GDM1 (cell line): ENCODE data around the gene FHL5.
"Not testable (repeated sequence)": the region's sequence is repeated elsewhere in the genome, so short reads cannot be mapped to it uniquely, and the experiment has no call there.

Experiments used
- DNase-seq: peaks from one replicate; lab custom pipeline; 2025; lab: John Stamatoyannopoulos, UW

The FHL5 gene

DNA sequence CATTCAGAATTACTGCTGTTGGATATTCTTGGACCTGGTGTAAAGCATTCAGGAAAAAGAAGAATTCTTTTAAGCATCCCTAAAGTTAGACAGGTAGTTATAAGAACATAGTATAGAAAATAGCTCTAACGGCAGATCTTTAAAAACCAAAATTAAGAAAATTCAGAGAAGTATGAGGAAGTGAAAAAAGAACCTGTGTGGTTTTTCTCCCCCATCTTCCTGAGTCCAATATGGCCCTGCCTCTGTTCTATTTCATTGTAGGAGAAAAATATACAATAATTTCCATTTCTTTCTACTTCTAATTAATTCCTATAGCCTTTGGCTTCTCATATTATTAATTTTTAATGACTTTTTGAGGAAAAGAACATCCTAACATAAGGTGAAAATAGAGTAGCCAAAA lies 47.1 kb downstream of the FHL5 start:
- DNase-seq: no peak

DNA sequence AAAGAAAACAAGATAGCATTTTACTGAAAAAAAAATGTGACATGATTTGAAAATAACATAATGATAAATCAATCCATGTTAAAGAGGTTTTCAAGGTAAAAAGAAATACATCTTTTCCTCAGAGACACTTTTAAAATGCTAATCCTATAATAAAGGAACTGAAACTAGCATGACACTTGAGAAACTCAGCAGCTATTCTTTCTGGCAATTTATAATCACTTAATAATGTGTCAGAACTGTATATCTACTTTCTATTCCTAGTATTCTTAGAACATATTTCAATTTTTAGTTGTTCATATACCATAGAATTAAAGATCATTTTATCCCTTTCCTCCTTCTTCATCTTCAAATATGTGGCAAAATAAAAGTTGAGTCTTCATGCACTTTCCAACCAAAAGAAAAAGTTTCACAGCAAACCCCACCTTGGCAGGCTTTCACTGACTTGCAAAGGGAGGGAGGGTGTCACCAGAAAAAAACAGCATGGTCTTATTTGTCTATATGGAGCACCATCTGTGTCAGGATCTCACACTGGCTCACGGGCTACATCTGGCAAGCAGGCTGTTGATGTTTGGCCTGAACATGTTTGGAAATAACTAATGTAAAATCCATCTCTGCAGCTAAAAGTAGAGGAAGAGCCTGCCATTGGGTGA lies 48.5 kb downstream of the FHL5 start:
- no peak for DNase-seq

DNA sequence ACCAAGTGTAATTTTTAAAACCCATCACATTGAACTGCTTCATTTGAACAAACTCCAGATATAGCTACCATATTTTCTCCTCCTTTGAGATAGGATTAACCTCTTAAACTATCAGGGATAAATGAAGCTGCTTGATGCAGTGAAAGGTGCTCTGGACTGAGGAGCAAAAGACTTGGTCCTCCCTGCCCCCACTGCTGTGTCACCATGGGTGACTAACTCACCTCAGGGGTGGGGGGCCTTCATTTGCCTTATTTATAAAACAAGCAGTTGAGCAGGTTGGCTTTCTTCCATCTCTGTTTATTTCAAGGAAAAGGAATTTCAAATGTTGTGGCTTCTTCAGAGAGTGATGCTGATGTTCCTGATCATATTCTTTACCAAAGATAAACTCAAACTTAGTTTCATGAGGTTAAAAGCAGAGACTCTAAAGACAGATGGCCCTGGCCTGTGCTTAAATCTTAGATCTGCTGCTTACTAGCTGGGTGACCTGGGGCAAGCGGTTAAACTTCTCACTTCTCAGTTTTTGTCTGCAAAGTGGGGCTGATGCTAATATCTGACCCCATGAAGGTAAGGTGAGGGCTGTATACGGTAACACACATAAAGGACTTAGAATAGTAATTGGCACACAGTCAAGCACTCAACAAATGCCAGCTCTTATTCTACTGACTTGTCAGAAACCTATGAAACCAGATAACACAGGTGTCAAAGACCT lies 50.5 kb downstream of the FHL5 start:
- DNase-seq: no peak

DNA sequence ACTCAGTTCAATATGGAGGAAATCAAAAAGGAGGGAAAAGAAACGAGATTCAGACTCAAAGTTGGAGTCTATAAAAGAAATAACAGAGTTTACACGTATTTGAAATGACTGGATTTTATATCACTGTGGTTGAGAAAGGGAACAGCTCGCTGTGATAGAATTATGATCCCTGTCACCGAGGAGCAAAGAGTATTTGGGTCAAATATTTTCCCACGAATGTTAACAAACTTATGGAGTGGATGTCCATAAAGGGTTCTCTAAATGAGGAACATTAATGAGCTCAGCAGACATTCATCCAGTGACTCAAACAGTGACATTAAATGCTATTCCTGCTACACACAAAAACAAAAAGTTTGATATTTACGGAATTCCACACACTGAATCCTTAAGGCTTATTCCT lies 57.9 kb downstream of the FHL5 start:
- DNase-seq: no peak

GRCh38 chr6:96621983-96622382 lies 59.1 kb downstream of the FHL5 start:
- DNase-seq: no peak

DNA sequence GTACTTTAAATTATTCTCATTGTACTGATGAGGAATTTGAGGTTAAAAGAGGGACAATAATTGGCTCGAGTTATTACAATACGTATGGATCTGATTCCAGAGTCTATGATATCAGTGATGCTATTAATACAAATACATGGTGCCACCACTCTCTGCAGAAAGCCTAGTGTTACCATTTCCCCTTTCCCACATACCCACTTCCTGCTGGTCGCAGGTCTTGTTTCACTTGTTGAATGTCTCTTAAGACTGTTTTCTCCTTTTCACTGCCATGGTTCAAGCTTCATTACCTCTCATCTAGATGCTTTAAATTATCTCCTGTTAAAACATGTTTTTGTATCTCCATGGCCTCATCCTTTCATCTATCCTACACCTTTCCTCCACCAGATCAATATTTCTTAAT lies 62.0 kb downstream of the FHL5 start:
- DNase-seq: no peak

DNA sequence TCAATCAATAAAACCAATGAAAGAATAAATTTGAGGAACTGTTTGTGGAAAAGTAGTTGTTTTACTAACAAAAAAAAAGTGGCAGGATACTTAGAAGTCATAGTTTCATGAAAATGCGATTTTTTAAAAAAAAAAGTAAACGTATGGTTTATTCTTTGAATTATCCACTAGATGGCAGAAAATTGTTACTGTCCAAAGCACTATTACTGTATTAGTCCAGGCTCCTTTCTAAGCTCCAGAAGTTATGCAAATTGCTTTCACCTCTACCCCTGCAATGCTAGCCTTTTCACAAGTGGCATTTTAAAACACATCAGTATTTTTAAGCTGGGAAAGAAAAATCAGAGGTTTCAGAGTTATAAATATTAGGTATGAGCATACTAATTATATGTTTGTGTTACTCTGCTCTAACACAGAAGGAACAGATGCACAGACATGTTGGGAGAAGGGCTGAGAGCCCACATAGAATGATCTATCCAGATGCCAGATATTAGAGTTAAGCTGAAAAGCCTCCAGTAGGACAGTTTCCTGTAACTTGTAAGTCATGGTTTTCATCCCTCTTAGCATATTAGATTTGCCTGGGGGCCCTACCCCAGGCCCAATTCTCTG lies 63.9 kb downstream of the FHL5 start:
- DNase-seq: no peak

GRCh38 chr6:96631248-96631647 lies 68.3 kb downstream of the FHL5 start:
- no peak for DNase-seq

GRCh38 chr6:96637979-96638378 lies 75.1 kb downstream of the FHL5 start:
- not testable (repeated sequence) for DNase-seq

GRCh38 chr6:96645106-96645505 lies 82.2 kb downstream of the FHL5 start:
- no peak for DNase-seq

GRCh38 chr6:96649926-96650325 lies 87.0 kb downstream of the FHL5 start:
- no peak for DNase-seq

- no peak for DNase-seq
These were observed 88.9 kb downstream of the FHL5 start for GRCh38 chr6:96651816-96652215.

- no peak for DNase-seq
These were observed 89.6 kb downstream of the FHL5 start for GRCh38 chr6:96652552-96652951.

DNA sequence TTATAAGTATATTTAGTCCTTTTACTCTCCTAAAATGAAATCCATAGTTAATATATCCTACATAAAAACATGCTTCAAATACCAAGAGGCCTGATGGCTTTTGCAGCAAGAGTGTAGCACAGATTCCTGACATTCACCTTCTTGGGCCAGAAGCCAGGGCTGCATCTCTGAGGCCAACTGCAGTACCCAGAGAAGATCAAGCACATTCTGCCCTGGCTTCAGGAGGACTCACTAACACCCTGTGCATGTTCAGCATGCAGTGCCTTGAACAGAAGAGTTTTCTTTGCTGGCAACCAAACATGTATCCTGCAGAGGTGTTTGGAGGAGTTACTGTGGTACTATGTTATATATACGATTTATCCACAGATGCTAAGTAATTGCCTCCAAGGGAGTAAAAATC lies 90.3 kb downstream of the FHL5 start:
- DNase-seq: no peak

DNA sequence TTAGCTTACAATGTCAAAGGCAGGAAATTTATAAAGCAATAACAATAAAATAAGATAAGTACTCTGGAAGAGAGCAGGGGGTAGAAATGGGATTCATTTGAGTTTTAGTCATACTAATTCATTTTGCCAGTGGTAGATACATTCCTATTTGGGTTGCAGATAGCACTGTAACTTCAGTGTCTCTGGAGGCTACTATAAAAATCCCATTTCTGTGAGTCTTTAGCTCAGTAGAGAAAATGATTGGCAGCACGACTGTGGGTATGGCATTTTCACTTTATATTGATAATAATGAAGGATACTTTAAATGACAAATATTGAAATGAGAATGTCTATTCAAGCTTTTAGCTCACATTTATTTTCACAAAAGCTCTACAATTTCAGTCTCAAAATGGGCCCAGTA lies 93.6 kb downstream of the FHL5 start:
- no peak for DNase-seq

GRCh38 chr6:96657344-96657743 lies 94.4 kb downstream of the FHL5 start:
- DNase-seq: no peak

DNA sequence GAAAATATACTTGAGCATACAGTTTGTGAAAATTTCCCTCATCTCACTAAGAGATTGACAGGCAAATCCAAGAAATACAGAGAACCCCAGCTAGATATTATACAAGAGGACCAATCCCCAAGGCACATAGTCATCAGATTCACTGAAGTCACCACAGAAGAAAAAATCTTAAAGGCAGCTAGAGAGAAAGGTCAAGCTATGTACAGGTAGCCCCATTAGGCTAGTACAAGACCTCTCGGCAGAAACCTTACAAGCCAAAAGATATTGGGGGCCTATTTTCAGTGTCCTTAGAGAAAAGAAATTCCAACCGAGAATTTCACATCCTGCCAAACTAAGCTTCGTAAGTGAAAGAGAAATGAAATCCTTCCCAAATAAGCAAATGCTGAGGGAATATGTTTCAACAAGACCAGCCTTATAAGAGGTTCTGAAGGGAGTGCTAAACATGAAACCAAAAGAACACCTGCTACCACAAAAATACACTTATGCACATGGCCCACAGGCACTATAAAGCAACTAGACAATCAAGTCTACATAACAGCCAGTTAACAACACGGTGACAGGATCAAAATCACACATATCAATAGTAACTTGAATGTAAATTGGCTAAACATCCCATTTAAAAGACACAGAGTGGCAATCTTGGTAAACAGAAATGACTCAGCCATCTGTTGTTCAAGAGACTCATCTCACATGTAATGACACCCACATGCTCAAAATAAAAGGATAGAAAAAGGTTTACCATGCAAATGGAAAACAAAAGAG lies 96.3 kb downstream of the FHL5 start:
- DNase-seq: no peak
